Stimulated activated CD4-positive, alpha-beta T cell treated with anti-CD3 and anti-CD28 coated beads, Interleukin-1b, Interleukin-23, amount 100 ng/mL, for 48 hours (primary cell): ENCODE data around the gene SLC1A4.
"Not testable (repeated sequence)": the region's sequence is repeated elsewhere in the genome, so short reads cannot be mapped to it uniquely, and the experiment has no call there.

Source experiments
- DNase-seq: peaks from one replicate; pipeline ENCODE4 v3.0.0-alpha.2; 2020

SLC1A4 gene

DNA sequence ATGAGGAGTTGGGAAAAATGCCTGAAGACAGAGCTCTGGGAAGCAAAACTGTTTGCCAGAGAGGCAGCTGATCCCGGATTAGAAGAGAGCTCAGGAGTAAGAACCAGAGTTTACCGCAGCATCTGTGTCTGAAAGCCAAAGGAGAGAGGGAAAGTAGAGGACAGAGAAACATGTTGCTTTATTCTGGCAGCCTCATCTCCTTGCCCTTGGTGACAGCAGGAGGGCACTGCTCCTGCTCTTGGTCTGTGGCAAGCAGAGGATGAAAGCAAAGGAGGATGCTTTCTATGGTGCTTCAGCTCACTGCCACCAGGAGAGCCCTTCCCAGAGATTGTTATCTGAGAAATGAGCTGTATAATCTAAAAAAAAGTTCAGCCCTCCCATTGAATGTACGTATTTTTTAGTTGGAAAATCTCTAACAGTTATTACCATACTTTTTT, 7.7 kb downstream of the SLC1A4 start:
- no peak for DNase-seq

- no peak for DNase-seq
Measured at GRCh38 chr2:64998658-64999061, 9.5 kb downstream of the SLC1A4 start.

- no peak for DNase-seq
Measured at GRCh38 chr2:64999754-65000153, 10.6 kb downstream of the SLC1A4 start.

- no peak for DNase-seq
Measured at GRCh38 chr2:65000644-65001043, 11.4 kb downstream of the SLC1A4 start.

- no peak for DNase-seq
Measured at GRCh38 chr2:65003037-65003436, 13.8 kb downstream of the SLC1A4 start.

DNA sequence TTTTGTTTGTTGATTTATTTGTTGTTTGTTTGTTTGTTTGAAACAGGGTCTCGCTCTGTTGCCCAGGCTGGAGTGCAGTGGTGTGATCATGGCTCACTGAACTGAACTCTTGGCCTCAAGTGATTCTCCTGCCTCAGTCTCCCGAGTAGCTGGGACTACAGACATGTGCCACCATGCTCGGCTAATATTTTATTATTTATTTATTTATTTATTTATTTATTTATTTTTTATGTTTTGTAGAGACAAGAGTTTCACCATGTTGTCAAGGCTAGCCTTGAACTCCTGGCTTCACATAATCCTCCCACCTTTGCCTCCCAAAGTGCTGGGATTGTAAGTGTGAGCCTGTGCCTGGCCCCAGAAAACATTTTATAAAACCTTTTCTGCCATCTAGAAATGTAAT, 15.0 kb downstream of the SLC1A4 start:
- not testable (repeated sequence) for DNase-seq

DNA sequence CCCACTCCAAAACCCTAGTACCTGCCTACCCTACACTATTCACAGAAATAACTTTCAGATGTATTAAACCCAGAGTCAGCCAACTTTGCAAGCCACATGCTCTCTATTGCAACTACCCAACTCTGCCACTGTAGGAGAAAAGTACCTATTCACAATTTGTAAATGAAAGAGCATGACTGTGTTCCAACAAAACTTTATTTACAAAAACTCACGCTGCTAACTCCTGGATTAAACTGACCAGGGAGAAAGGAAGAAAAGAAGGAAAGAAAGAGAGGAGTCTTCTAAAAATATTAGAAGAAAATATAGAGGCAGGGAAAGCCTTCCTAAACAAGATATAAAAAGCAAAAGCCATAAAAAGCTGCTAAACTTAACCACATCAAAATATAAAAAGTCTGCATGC, 24.6 kb downstream of the SLC1A4 start:
- no peak for DNase-seq

- DNase-seq: no peak
Measured at GRCh38 chr2:65015731-65016130, 26.5 kb downstream of the SLC1A4 start.

DNA sequence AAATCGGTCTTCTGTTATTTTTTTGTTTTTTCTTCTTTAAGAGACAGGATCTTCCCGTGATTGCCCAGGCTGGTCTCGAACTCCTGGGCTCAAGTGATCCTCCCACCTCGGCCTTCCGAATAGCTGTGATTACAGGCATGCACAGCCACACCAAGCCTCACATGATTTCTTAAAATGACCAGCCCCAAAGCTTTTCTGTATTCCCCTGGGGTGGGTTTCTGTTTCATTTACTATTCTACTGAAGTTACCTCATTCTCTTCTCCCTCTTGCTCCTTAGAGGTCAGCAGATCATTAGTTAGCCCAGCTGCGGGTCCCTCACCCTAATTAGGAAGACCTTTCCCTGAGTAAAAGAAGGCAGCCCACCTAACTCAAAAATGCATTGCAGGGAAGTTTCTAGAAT, 27.6 kb downstream of the SLC1A4 start:
- DNase-seq: no peak

DNA sequence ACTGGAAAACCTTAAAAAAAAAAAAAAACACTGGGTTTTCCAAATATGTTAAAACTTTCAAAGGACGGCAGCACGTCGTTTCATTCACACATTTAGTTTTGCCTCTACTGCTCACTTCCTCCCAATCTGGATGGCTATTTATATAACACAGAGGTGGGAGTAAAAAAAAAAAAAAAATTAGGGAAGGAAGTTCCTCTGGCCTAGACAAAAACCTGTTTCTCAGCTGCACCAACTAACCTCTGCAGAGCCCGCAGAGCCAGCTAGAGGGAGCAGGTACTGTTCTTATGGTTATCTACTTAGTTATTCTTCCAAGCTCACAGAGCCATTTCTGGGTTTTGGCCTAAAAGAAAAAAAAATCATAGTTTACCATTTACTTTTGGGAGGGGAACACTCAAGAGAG, 28.1 kb downstream of the SLC1A4 start:
- no peak for DNase-seq

- DNase-seq: no peak
Measured at GRCh38 chr2:65018141-65018582, 29.0 kb downstream of the SLC1A4 start.

GRCh38 chr2:65019010-65019409, 29.8 kb downstream of the SLC1A4 start:
- no peak for DNase-seq

- no peak for DNase-seq
Measured at GRCh38 chr2:65019675-65020195, 30.5 kb downstream of the SLC1A4 start.

GRCh38 chr2:65020251-65020650, 31.1 kb downstream of the SLC1A4 start:
- DNase-seq: not testable (repeated sequence)

DNA sequence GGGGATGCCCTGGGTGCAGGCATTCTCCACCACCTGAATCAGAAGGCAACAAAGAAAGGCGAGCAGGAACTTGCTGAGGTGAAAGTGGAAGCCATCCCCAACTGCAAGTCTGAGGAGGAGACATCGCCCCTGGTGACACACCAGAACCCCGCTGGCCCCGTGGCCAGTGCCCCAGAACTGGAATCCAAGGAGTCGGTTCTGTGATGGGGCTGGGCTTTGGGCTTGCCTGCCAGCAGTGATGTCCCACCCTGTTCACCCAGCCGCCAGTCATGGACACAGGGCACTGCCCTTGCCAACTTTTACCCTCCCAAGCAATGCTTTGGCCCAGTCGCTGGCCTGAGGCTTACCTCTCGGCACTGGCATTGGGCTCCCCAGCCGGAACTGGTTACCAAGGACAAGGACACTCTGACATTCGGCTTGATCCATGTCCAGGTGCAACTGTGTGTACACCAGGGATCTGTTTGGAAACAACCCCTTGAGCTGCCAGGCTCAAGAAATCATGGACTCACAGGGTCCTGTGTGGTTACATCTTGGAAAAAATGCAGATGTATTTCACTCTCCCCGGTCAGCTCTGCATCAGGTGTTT, 31.8 kb downstream of the SLC1A4 start:
- no peak for DNase-seq

GRCh38 chr2:65021709-65022108, 32.5 kb downstream of the SLC1A4 start:
- DNase-seq: no peak

DNA sequence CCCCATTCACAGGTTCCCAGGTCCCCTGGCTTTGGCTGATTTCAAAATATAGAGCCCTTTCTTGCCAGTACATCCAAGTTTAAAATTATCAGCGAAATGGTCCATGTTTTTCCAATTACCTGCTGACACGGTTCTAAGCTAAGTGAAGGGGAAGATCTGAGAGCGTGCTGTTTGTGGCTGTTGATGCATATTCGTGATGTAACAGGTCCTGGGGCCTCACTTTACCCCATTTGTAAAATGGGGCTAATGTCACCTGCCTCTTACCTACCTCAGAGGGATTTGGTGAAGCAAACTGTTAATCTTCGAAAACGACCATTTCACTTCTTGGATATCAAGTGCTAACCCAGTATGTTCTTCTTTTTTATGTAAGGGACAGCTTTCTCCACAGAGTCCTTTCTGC, 33.0 kb downstream of the SLC1A4 start:
- no peak for DNase-seq

- DNase-seq: no peak
Measured at GRCh38 chr2:65023742-65024141, 34.5 kb downstream of the SLC1A4 start.

DNA sequence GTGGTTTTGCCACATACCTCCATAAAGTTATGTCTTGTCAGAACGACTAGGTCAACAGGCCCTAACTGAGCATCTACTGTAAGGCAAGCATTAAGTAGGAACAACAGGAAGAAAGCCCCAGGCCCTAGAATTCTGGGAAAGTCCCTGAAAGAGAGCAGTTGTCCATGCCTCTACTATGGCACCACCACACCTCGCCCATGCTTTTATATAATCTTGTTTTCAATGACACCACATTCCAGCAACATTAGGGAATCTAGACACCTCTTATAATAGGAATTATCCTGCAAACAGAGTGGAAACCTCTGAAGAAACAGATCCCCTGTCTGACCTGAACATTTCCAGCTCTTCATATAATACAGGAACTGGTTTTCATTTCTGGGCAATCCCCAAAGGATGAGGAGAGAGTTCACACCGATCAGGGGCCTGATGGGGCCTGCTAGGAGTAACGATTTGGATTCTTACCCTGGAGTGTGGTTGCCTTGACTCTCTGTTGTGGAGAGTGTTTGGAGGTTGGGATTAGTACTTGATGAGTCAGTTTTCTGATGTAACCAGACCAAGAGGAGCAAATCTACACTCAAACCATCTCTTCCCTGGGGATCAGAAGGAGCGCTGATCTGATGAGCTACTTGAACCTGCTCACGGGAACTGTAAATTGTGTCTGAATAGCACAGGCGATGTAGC, 35.1 kb downstream of the SLC1A4 start:
- DNase-seq: no peak

- DNase-seq: no peak
Measured at GRCh38 chr2:65025453-65026123, 36.4 kb downstream of the SLC1A4 start.

DNA sequence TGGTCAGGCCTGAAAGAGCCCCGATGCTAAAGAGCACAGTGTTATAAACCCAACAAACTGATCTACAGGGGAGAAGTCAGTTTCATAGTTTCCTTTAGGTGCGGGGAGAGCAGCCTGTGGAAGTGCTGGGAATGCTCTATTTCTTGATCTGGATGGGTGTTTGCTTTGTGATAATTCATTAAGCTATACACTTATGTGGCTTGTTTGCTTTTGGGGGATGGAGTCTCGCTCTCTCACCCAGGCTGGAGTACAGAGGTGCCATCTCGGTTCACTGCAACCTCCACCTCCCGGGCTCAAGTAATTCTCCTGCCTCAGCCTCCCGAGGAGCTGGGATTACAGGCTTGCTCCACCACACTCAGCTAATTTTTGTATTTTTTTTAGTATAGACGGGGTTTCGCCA, 37.0 kb downstream of the SLC1A4 start:
- DNase-seq: no peak

DNA sequence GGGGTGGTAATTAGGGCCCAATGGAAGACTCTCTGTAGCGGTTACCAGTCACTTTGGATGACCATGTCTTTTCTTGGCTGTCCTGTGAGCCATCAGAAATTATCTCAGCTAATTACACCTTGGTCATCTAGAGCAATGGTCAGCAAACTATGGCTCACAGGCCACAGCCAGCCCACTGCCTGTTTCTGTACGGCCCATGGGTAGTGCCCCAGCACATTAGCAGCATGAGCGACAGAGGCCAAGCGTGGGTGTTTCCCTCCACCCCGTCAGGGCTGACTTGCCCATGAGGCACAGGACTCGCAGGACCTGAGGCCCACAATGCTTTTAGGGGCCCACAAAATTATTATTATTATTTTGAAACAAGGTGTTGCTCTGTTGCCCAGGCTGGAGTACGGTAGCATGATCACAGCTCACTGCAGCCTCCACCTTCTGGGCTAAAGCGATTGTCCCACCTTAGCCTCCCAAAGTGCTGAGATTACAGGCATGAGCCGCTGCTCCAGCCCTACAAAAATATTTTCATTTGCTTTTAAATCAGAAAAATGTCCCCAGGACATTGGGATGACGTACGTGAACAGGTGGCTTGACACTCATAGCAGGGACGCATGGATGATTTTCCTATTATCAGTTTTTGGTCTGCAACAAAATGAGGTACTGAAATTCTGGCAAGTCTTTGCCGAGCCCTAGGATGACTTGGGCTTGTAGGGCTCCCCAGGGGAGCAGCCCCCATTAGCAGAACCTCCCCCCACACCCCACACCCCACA, 37.7 kb downstream of the SLC1A4 start:
- no peak for DNase-seq

GRCh38 chr2:65027616-65028244, 38.5 kb downstream of the SLC1A4 start:
- no peak for DNase-seq
